ENCODE results near the gene DNAJC4. TPM values are rescaled to one million over a fixed set of nuclear protein-coding genes. Genes with fewer than 3 reads are reported as not detected.

Gene DNAJC4
- total and polyA plus RNA-seq, 9 of the 15 experiments (the other 6 are each of a cell fraction or from before 2014, with no cell fraction given), result 4.0 to 32.6 (median 19.9) TPM

DNA sequence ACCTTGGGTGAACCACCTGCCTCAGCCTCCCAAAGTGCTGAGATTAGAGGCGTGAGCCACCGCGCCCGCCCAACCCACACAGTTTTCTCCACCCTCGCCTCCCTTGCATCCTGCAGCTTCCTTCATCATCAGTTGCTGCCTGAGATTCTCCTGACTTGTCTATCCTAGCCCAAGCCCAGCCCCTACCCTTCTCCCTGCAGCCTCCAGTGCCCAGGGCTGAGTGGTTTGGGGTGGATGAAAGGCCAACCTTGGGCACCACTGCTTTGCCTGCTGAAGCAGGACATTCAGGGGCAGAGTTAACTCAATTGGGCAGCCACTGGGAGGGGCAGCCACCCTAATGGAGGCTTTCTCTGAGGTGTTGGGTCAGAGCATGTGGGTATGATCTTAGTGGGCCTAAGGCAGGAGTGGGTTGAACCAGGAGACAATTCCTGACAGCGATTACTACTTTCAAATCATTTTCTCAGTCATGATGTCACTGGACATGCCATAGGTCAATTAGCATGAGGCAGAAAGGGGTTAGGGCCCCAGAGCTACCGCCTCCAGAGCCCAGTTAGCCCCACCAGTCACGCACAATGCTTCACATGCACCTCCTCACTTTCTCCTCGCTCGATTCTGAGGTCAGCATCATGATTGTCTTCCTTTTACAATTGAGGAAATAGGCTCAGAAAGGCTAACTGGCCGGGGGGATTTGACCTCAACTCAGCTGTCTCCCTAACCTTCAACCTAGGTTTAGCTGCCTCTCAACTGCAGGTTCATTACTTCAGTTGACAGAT, 9.5 kb downstream of the DNAJC4 start:
- peaks cover 34 to 70% of the 10 kb centered on the region in 2 experiments for H3K4me1 ChIP-seq (replicated peaks in 1 of 2; ENCODE audit: control insufficient read depth in 2 of 2, insufficient read depth in 2 of 2, low read length in 2 of 2)
- H3K4me3 ChIP-seq, result peak overlapping the region; percentile 99
- H3K9ac ChIP-seq (ENCODE audit: insufficient read depth in 1 of 2, low read depth in 2 of 2, low read length in 2 of 2), result peak overlapping the region; percentile 93 to 94
- H3K4me2 ChIP-seq (ENCODE audit: insufficient read depth, low read length), result peak overlapping the region; percentile 85
- DNase-seq (ENCODE audit: extremely low read depth in 1 of 4, low spot score in 3 of 4), result peak in 1 of 4 experiments; percentile 64
- 0 out of 2 replicates have a peak, but pooled peaks cover 3% of the 10 kb centered on the region for H4K20me1 ChIP-seq (replicated peaks; ENCODE audit: control insufficient read depth, insufficient read depth, low read length)
- peaks cover 67% of the 10 kb centered on the region for H3K36me3 ChIP-seq (ENCODE audit: control insufficient read depth, insufficient read depth, low read length)
- H3K27ac ChIP-seq (ENCODE audit: extremely low read depth, low read depth, low read length), result peak overlapping the region; percentile 95
- H3K9me3 ChIP-seq (replicated peaks; ENCODE audit: control insufficient read depth, insufficient read depth, low read depth, low read length), result no peaks in the 10 kb centered on the region
- intact Hi-C loops (cut with micrococcal nuclease), result loop anchor here (10.0 kb wide), 1 partner anchor 65 kb away; the partner anchor contains the start of genes CATSPERZ and ESRRA
- H3K9me1 ChIP-seq (ENCODE audit: control insufficient read depth, insufficient read depth, low read length), result no peaks in the 10 kb centered on the region
- H3K79me2 ChIP-seq (ENCODE audit: control insufficient read depth, insufficient read depth, low read length), result peaks cover 57% of the 10 kb centered on the region
- ChIA-PET POLR2A (interaction anchor here (0.7 to 1.6 kb wide), 2 partner anchors 9 to 10 kb away, joined by 3 read pairs; partner anchors contain the start of gene DNAJC4), CTCF (ENCODE audit: low intra/inter-chr PET ratio) (no interaction called here)
- no peak for ATAC-seq
- H3K27me3 ChIP-seq (ENCODE audit: control insufficient read depth in 2 of 2, insufficient read depth in 2 of 2, low read length in 2 of 2), result no peaks in the 10 kb centered on the region
- in situ Hi-C loops (cut with MboI), result no loop called here
- no TSS peak for BruUV-seq (replicated peaks)
- FAIRE-seq, result peak; percentile 74
- no peak overlapping the region for H2AFZ ChIP-seq (ENCODE audit: low read depth, low read length)
- 44% methylated on average over 11 of the region's 11 CpGs for WGBS (ENCODE audit: insufficient coverage, low coverage, missing lambda C conversion rate)
- no peak; the same call in 1 of the 2 replicates for TF ChIP-seq JUN (IDR thresholded peaks at IDR 0.05; ENCODE audit: borderline replicate concordance, low read depth, low read length)
- TF ChIP-seq JUN (CRISPR knock-in tag; IDR thresholded peaks at IDR 0.05; ENCODE audit: borderline replicate concordance), result no peak
- TF ChIP-seq, protein P1, sequence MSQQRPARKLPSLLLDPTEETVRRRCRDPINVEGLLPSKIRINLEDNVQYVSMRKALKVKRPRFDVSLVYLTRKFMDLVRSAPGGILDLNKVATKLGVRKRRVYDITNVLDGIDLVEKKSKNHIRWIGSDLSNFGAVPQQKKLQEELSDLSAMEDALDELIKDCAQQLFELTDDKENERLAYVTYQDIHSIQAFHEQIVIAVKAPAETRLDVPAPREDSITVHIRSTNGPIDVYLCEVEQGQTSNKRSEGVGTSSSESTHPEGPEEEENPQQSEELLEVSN (IDR thresholded peaks at IDR 0.05; ENCODE audit: borderline replicate concordance in 1 of 2, extremely low read depth in 1 of 2, insufficient read depth in 1 of 2, insufficient read length in 1 of 2, low read depth in 1 of 2, low read length in 1 of 2, poor library complexity in 1 of 2, severe bottlenecking in 1 of 2), result peak in 1 of 2 experiments; percentile 58
- peak; percentile 65; the same call in 1 of the 2 replicates for TF ChIP-seq POLR2AphosphoS5 (IDR thresholded peaks at IDR 0.05; ENCODE audit: control insufficient read depth, insufficient read depth, low read depth, low read length)
- TF ChIP-seq, protein P2, sequence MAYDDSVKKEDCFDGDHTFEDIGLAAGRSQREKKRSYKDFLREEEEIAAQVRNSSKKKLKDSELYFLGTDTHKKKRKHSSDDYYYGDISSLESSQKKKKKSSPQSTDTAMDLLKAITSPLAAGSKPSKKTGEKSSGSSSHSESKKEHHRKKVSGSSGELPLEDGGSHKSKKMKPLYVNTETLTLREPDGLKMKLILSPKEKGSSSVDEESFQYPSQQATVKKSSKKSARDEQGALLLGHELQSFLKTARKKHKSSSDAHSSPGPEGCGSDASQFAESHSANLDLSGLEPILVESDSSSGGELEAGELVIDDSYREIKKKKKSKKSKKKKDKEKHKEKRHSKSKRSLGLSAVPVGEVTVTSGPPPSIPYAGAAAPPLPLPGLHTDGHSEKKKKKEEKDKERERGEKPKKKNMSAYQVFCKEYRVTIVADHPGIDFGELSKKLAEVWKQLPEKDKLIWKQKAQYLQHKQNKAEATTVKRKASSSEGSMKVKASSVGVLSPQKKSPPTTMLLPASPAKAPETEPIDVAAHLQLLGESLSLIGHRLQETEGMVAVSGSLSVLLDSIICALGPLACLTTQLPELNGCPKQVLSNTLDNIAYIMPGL (CRISPR knock-in tag; IDR thresholded peaks at IDR 0.05), result no peak
- no peak; the same call in 1 of the 2 replicates for TF ChIP-seq NR2C1 (IDR thresholded peaks at IDR 0.05)
- TF ChIP-seq NR2C1 (tag; IDR thresholded peaks at IDR 0.05), result peak; percentile 52; the same call in 1 of the 2 replicates
- TF ChIP-seq, protein P3, sequence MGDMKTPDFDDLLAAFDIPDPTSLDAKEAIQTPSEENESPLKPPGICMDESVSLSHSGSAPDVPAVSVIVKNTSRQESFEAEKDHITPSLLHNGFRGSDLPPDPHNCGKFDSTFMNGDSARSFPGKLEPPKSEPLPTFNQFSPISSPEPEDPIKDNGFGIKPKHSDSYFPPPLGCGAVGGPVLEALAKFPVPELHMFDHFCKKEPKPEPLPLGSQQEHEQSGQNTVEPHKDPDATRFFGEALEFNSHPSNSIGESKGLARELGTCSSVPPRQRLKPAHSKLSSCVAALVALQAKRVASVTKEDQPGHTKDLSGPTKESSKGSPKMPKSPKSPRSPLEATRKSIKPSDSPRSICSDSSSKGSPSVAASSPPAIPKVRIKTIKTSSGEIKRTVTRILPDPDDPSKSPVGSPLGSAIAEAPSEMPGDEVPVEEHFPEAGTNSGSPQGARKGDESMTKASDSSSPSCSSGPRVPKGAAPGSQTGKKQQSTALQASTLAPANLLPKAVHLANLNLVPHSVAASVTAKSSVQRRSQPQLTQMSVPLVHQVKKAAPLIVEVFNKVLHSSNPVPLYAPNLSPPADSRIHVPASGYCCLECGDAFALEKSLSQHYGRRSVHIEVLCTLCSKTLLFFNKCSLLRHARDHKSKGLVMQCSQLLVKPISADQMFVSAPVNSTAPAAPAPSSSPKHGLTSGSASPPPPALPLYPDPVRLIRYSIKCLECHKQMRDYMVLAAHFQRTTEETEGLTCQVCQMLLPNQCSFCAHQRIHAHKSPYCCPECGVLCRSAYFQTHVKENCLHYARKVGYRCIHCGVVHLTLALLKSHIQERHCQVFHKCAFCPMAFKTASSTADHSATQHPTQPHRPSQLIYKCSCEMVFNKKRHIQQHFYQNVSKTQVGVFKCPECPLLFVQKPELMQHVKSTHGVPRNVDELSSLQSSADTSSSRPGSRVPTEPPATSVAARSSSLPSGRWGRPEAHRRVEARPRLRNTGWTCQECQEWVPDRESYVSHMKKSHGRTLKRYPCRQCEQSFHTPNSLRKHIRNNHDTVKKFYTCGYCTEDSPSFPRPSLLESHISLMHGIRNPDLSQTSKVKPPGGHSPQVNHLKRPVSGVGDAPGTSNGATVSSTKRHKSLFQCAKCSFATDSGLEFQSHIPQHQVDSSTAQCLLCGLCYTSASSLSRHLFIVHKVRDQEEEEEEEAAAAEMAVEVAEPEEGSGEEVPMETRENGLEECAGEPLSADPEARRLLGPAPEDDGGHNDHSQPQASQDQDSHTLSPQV (IDR thresholded peaks at IDR 0.05), result peak; percentile 53; the same call in 1 of the 2 replicates
- TF ChIP-seq, protein P4, sequence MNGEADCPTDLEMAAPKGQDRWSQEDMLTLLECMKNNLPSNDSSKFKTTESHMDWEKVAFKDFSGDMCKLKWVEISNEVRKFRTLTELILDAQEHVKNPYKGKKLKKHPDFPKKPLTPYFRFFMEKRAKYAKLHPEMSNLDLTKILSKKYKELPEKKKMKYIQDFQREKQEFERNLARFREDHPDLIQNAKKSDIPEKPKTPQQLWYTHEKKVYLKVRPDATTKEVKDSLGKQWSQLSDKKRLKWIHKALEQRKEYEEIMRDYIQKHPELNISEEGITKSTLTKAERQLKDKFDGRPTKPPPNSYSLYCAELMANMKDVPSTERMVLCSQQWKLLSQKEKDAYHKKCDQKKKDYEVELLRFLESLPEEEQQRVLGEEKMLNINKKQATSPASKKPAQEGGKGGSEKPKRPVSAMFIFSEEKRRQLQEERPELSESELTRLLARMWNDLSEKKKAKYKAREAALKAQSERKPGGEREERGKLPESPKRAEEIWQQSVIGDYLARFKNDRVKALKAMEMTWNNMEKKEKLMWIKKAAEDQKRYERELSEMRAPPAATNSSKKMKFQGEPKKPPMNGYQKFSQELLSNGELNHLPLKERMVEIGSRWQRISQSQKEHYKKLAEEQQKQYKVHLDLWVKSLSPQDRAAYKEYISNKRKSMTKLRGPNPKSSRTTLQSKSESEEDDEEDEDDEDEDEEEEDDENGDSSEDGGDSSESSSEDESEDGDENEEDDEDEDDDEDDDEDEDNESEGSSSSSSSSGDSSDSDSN (IDR thresholded peaks at IDR 0.05; ENCODE audit: borderline replicate concordance in 1 of 2, low read depth in 2 of 2, low read length in 2 of 2), result no peak
